GF-D8 (cell line): ENCODE measurements around the gene MSRB2.
"Not testable (repeated sequence)": the region's sequence is repeated elsewhere in the genome, so short reads cannot be mapped to it uniquely, and the experiment has no call there.

Experiments
- DNase-seq: peaks from one replicate; lab custom pipeline; 2025; lab: John Stamatoyannopoulos, UW

Gene MSRB2

GRCh38 chr10:23070092-23070912 is 25.1 kb upstream of the MSRB2 start:
- not testable (repeated sequence) for DNase-seq

GRCh38 chr10:23070913-23071218 is 24.5 kb upstream of the MSRB2 start:
- DNase-seq, result no peak

GRCh38 chr10:23072593-23072992 is 22.8 kb upstream of the MSRB2 start:
- not testable (repeated sequence) for DNase-seq

- no peak for DNase-seq
These were observed 21.9 kb upstream of the MSRB2 start for GRCh38 chr10:23073527-23073926.

- DNase-seq, result no peak
These were observed 19.7 kb upstream of the MSRB2 start for GRCh38 chr10:23075672-23076071.

GRCh38 chr10:23078114-23078513 is 17.3 kb upstream of the MSRB2 start:
- no peak for DNase-seq

GRCh38 chr10:23079700-23080099 is 15.7 kb upstream of the MSRB2 start:
- DNase-seq, result no peak

- DNase-seq, result no peak
These were observed 15.1 kb upstream of the MSRB2 start for GRCh38 chr10:23080262-23080661.

- DNase-seq, result no peak
These were observed 14.1 kb upstream of the MSRB2 start for GRCh38 chr10:23081221-23081750.

- DNase-seq, result no peak
These were observed 13.5 kb upstream of the MSRB2 start for GRCh38 chr10:23081891-23082290.

GRCh38 chr10:23088609-23089008 is 6.8 kb upstream of the MSRB2 start:
- no peak for DNase-seq

- no peak for DNase-seq
These were observed 484 bp upstream of the MSRB2 start for GRCh38 chr10:23094786-23095403.

- peak; percentile 28 for DNase-seq
These were observed 805 bp downstream of the MSRB2 start for GRCh38 chr10:23095966-23096801.

- peak; percentile 7 for DNase-seq
These were observed 1.6 kb downstream of the MSRB2 start for GRCh38 chr10:23096802-23097549.

- no peak for DNase-seq
These were observed 3.7 kb downstream of the MSRB2 start for GRCh38 chr10:23099079-23099478.

GRCh38 chr10:23099816-23100215 is 4.4 kb downstream of the MSRB2 start:
- DNase-seq, result no peak

- peak; percentile 55 for DNase-seq
These were observed 5.1 kb downstream of the MSRB2 start for GRCh38 chr10:23100331-23101030.

- no peak for DNase-seq
These were observed 11.1 kb downstream of the MSRB2 start for GRCh38 chr10:23106331-23107072.

GRCh38 chr10:23110722-23111516 is 15.5 kb downstream of the MSRB2 start:
- no peak for DNase-seq
